GM12878 (cell line): ENCODE data around the gene TXNRD1. TPM values are rescaled to one million over a fixed set of nuclear protein-coding genes. Genes with fewer than 3 reads are reported as not detected.

Source experiments
- ATAC-seq: fragments of 200-7000 bp; cut with Tn5 transposase; 3 replicates; pipeline ENCODE4 v1.9.1; 2020; ENCODE audit warnings: mild to moderate bottlenecking, moderate library complexity
- BruUV-seq: library from RNA; stranded (reverse); fragments of 400-500 nt; replicated peaks from 2 replicates; lab custom pipeline; 2021; lab: Mats Ljungman, UMichigan
- CTCF ChIA-PET: fragments of 300-600 bp; sonication (Branson Sonifier 250); formaldehyde crosslinking; extraction: SDS; loops from one replicate; lab custom pipeline; 2021; ENCODE audit warnings: inconsistent platforms; lab: Yijun Ruan, JAX
- POLR2A ChIA-PET: fragments of 350-600 bp; formaldehyde crosslinking; extraction: SDS; loops from one replicate; lab custom pipeline; 2021; ENCODE audit warnings: inconsistent platforms; lab: Charles Lee
- RAD21 ChIA-PET: fragments of 300-600 bp; sonication (Branson Sonifier 250); formaldehyde crosslinking; loops from one replicate; lab custom pipeline; 2023; ENCODE audit warnings: antibody characterized with exemption; ENCODE audit not compliant: unreplicated experiment; lab: Charles Lee
- SMC1A ChIA-PET: fragments of 300-600 bp; sonication (Branson Sonifier 250); formaldehyde crosslinking; loops from one replicate; lab custom pipeline; 2023; ENCODE audit not compliant: unreplicated experiment, uncharacterized antibody; lab: Charles Lee
- DNase-seq: peaks from one replicate; pipeline ENCODE4 v3.0.0-alpha.2; 2011; ENCODE audit warnings: low read depth, low spot score
- FAIRE-seq: peaks from 3 replicates; lab custom pipeline; 2011; peaks lifted over from hg19 to GRCh38; lab: Jason Lieb, UNC
- H2AFZ ChIP-seq: 2 replicates; pipeline ENCODE4 v1.6.0; 2011; ENCODE audit warnings: low read depth, low read length, control low read depth; ENCODE audit not compliant: control insufficient read depth
- H3K27ac ChIP-seq: 2 replicates; pipeline ENCODE4 v1.5.1; 2011; ENCODE audit warnings: control low read depth; ENCODE audit not compliant: control insufficient read depth, insufficient read depth
- H3K27me3 ChIP-seq, 2 experiments: replicated peaks in 1 of 2; 2 replicates each; pipeline versions ENCODE4 v1.6.0 to v1.6.1; 2011; ENCODE audit warnings: low read length in 1 of 2; ENCODE audit not compliant: control insufficient read depth in 2 of 2, insufficient read depth in 2 of 2
- H3K36me3 ChIP-seq, 2 experiments: 2 replicates each; pipeline ENCODE4 v1.5.1; 2011; ENCODE audit warnings: low read length in 1 of 2; ENCODE audit not compliant: control insufficient read depth in 2 of 2, insufficient read depth in 2 of 2
- H3K4me1 ChIP-seq: 2 replicates; pipeline ENCODE4 v1.6.1; 2011; ENCODE audit warnings: mild to moderate bottlenecking, low read length, moderate library complexity, mixed read lengths; ENCODE audit not compliant: control insufficient read depth, insufficient read depth
- H3K4me2 ChIP-seq: 2 replicates; pipeline ENCODE4 v1.6.0; 2011; ENCODE audit warnings: control low read depth; ENCODE audit not compliant: control insufficient read depth, insufficient read depth
- H3K4me3 ChIP-seq: fragments of 200-600 bp; sonication (generic); 2 replicates; pipeline ENCODE4 v1.5.1; 2016
- H3K79me2 ChIP-seq: 2 replicates; pipeline ENCODE4 v1.6.0; 2011; ENCODE audit warnings: low read length; ENCODE audit not compliant: control insufficient read depth, insufficient read depth
- H3K9ac ChIP-seq: 2 replicates; pipeline ENCODE4 v1.8.0; 2011; ENCODE audit warnings: low read length, control low read depth, mixed read lengths; ENCODE audit not compliant: control insufficient read depth, insufficient read depth
- H3K9me3 ChIP-seq: replicated peaks from 3 replicates; pipeline ENCODE4 v1.5.1; 2011; ENCODE audit warnings: mild to moderate bottlenecking, low read length; ENCODE audit not compliant: control insufficient read depth, insufficient read depth
- H4K20me1 ChIP-seq: 2 replicates; pipeline ENCODE4 v1.6.0; 2011; ENCODE audit not compliant: control insufficient read depth, insufficient read depth
- ATF7 ChIP-seq: fragments of 450-650 bp; IDR thresholded peaks from 2 replicates; pipeline ENCODE4 v1.6.1; 2016; ENCODE audit warnings: low read depth, mild to moderate bottlenecking
- BCLAF1 ChIP-seq: fragments of 450-650 bp; IDR thresholded peaks from 2 replicates; pipeline ENCODE4 v1.6.1; 2017; ENCODE audit warnings: antibody characterized with exemption, mild to moderate bottlenecking, moderate library complexity
- IRF5 ChIP-seq: fragments of 450-650 bp; IDR thresholded peaks from 2 replicates; pipeline ENCODE4 v1.6.1; 2017; ENCODE audit warnings: borderline replicate concordance
- MYC ChIP-seq: IDR thresholded peaks from 2 replicates; pipeline ENCODE4 v1.6.1; 2011; ENCODE audit warnings: mild to moderate bottlenecking, low read length, moderate library complexity, inconsistent platforms; ENCODE audit not compliant: insufficient read depth, insufficient replicate concordance, insufficient read length, severe bottlenecking
- NR2C1 ChIP-seq: fragments of 450-650 bp; IDR thresholded peaks from 2 replicates; pipeline ENCODE4 v1.6.1; 2017; ENCODE audit warnings: antibody characterized with exemption, mild to moderate bottlenecking, moderate library complexity
- PAX5 ChIP-seq: IDR thresholded peaks from 2 replicates; pipeline ENCODE4 v1.6.1; 2011; ENCODE audit warnings: low read depth, low read length, borderline replicate concordance
- PBX3 ChIP-seq: IDR thresholded peaks from 2 replicates; pipeline ENCODE4 v1.6.1; 2011; ENCODE audit warnings: mild to moderate bottlenecking, low read depth, low read length, moderate library complexity; ENCODE audit not compliant: insufficient replicate concordance
- PML ChIP-seq: IDR thresholded peaks from 2 replicates; pipeline ENCODE4 v1.6.1; 2012; ENCODE audit warnings: low read length, inconsistent platforms
- SMAD1 ChIP-seq: fragments of 450-650 bp; IDR thresholded peaks from 2 replicates; pipeline ENCODE4 v1.6.1; 2018; ENCODE audit warnings: mild to moderate bottlenecking, low read depth; ENCODE audit not compliant: partially characterized antibody
- SMC3 ChIP-seq: IDR thresholded peaks from 2 replicates; pipeline ENCODE4 v1.6.1; 2011; ENCODE audit warnings: low read length, improper control_type of control experiment, borderline replicate concordance
- WGBS: methylation state at CpG from one replicate; pipeline ENCODE4 v1.1.6; 2016; ENCODE audit warnings: low lambda C conversion rate; ENCODE audit not compliant: insufficient replicate concordance, insufficient coverage; ENCODE audit errors: missing lambda C conversion rate; 5-methylcytosine and 5-hydroxymethylcytosine counted together
- in situ Hi-C: fragments of 300-500 bp; cut with MboI; formaldehyde crosslinking; loops from 9 replicates; pipeline ENCODE4 v1.14.3; 2018; ENCODE audit warnings: mixed read lengths
- intact Hi-C: fragments of 100-400 bp; cut with micrococcal nuclease; formaldehyde crosslinking; loops from one replicate; pipeline ENCODE4 v1.14.2; 2022; ENCODE audit not compliant: unreplicated experiment
- polyA plus RNA-seq, 11 experiments: library from polyadenylated mRNA; depleted of rRNA in 4 of 11; unstranded in 6 of 11; stranded (reverse) in 5 of 11; fragments of >200 nt; fragmentation: Nextera tagmentation in 4 of 11; fragmentation: Illumina TruSeq in 1 of 11; extraction: Ambion mirVana in 4 of 11; extraction: Trizol in 1 of 11; gene quantifications; 1 replicate in 1 of 11; 2 replicates in 10 of 11; pipeline versions ENCODE4 v1.2.1 to v1.2.3, GENCODE V29; 2011 to 2016; ENCODE audit warnings: inconsistent platforms in 2 of 11, missing spikeins in 2 of 11, low read depth in 1 of 11
- total RNA-seq, 4 experiments: library from RNA; depleted of rRNA in 3 of 4; stranded (reverse); fragments of >200 nt in 3 of 4; fragmentation: Illumina TruSeq in 1 of 4; extraction: Trizol in 1 of 4; gene quantifications; 2 replicates each; pipeline versions ENCODE4 v1.2.1 to v1.2.3, GENCODE V29; 2013 to 2021

TXNRD1 gene
- total and polyA plus RNA-seq, 10 of the 15 experiments (the other 5 are each of a cell fraction or from before 2014, with no cell fraction given), result 52.6 to 84.6 (median 67.8) TPM

- TF ChIP-seq ATF7 (no peak), SMAD1 (no peak), PBX3 (no peak), PAX5 (no peak), MYC (no peak)
Measured at GRCh38 chr12:104249898-104250297, 34.3 kb downstream of the TXNRD1 start (continued).

- no peak for ATAC-seq
- H2AFZ ChIP-seq, result no peak overlapping the region
- RAD21 ChIA-PET, result no interaction called here
- CTCF ChIA-PET, result no interaction called here
- no peaks in the 10 kb centered on the region for H3K9me3 ChIP-seq
- H4K20me1 ChIP-seq, result no peaks in the 10 kb centered on the region
- no peaks in the 10 kb centered on the region for H3K36me3 ChIP-seq
- no peak overlapping the region for H3K9ac ChIP-seq
- SMC1A ChIA-PET, result interaction anchor here (0.6 kb wide), 1 partner anchor 53 kb away, joined by 3 read pairs; no protein-coding TSS in a partner anchor
- intact Hi-C loops, result no loop called here
- H3K79me2 ChIP-seq, result no peaks in the 10 kb centered on the region
- in situ Hi-C loops, result no loop called here
- no peak overlapping the region for H3K4me2 ChIP-seq
- POLR2A ChIA-PET, result no interaction called here
- TF ChIP-seq NR2C1 (no peak), PML (no peak), IRF5 (no peak), SMC3 (no peak), BCLAF1 (no peak)
- no TSS peak for BruUV-seq
- H3K27me3 ChIP-seq, result no peaks in the 10 kb centered on the region
- no peaks in the 10 kb centered on the region for H3K4me1 ChIP-seq
- no peak for FAIRE-seq
- no peak overlapping the region for H3K27ac ChIP-seq
- no peak overlapping the region for H3K4me3 ChIP-seq
- DNase-seq, result no peak
- WGBS, result 94% methylated on average over 2 of the region's 2 CpGs
Measured at GRCh38 chr12:104250366-104251125, 35.0 kb downstream of the TXNRD1 start.
